ENCODE measurements around the gene FCN3.
"Not testable (repeated sequence)": the region's sequence is repeated elsewhere in the genome, so short reads cannot be mapped to it uniquely, and the experiment has no call there.

FCN3 gene

GRCh38 chr1:27374362-27375086, at the start of gene FCN3:
FCN3 (minus strand) TSS chr1:27374824; CDS start chr1:27374818, 6 bp downstream.
- no peak for DNase-seq (ENCODE audit: low spot score)

- DNase-seq (ENCODE audit: low spot score): no peak
Measured at GRCh38 chr1:27423709-27424108, 49.1 kb upstream of the FCN3 start.

DNA sequence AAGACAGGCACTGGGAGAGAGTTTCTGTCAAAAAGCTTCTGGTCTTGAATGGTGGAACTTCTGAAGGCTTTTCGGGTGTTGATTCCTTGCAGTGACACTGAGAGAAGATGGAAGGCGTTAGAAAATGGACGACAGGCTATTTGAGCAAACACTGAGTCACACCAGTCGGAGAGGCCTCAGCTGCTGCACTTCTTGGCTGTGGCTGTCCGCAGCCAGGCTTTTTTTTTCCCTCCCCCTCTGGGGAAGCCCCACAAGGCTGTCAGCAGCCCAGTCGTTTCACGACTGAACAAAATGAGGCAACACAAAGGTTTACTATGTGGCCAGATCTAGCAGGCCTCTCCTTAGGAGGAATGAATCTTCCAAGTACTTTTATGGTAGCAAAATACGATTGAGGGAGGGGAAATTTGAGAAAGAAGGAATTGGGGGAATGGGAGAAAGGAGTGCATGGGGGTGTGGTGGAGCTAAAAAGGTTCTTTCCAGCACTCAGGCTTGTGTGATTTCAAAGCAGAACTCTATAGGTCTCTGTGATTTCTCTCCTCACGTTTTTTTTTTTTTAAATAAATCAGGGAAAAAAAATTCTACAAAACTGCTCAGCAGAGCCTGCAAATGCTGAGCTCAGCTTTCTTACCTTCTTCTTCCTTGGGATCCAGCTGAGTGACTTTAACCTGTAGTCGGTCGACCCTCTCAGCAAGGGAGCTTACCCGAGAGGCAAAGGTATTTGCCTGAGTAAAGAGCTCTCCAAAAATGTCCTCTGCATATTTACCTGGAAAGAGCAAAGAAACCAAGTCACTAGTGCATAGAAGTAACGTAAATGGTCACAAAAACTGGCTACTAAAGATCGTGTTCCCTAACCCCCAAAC, 43.9 kb upstream of the FCN3 start:
- DNase-seq (ENCODE audit: low spot score): no peak

- DNase-seq (ENCODE audit: low spot score): no peak
Measured at GRCh38 chr1:27417713-27418112, 43.1 kb upstream of the FCN3 start.

GRCh38 chr1:27416387-27417111, 41.9 kb upstream of the FCN3 start:
- peak; percentile 67 for DNase-seq (ENCODE audit: low spot score)

DNA sequence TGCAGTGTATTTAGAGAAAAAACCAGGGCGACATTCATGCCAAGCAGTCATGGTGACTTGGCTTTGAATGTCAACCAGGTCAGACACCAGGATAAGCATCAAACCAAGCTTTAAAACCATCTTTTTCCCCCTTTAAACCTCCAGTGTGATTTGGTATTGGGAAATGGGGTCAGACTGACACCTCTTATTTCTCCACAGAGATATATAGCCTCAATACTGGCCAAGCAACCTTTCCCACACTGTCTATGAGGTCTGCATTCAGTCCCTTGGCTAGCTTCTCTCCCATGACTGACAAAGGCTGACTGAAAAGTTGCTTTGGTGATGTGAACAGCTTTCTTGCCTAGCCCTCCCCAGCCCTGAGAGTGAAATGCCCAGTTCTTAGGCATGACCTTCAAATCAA, 39.5 kb upstream of the FCN3 start:
- no peak for DNase-seq (ENCODE audit: low spot score)

GRCh38 chr1:27413004-27413403, 38.4 kb upstream of the FCN3 start:
- DNase-seq (ENCODE audit: low spot score): no peak

DNA sequence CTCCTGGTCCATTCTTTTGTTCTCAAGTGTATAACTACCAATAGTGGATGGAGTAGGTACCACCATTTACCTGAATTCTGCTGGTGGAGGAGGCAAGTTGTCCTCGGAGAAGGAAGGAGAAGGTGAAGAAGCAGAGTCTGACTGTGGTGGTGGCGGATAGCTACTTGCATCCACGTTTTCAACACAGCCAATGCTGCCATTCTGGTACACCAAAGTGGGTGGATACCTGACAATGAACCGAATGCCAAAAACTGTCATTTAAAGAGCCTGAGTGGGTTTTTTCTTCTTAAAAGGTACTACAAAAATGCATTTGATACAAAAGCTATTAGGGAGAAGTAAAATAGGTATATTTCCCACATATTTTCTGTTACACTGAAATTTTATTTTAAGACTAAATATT, 37.9 kb upstream of the FCN3 start:
- no peak for DNase-seq (ENCODE audit: low spot score)

GRCh38 chr1:27410709-27411108, 36.1 kb upstream of the FCN3 start:
- no peak for DNase-seq (ENCODE audit: low spot score)

GRCh38 chr1:27409669-27410068, 35.0 kb upstream of the FCN3 start:
- DNase-seq (ENCODE audit: low spot score): no peak

DNA sequence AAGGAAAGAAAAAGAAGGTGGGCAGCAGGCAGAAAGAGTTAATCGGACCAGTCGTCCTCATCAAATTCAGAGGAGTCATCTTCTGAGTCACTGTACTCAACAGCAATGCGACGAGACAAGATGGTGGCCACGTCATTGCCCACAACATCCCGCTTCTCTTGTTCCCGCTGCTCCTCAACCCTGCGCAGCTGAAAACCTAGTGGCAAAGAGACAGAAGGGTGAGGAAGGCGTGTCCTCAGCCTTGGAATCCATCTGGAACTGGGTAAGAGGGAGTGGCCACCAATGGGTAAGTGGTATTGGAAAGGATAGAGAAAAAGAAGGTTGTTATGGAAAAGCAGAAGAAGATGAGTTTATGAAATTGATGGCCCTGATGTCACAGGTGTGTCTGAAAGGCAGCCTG, 33.5 kb upstream of the FCN3 start:
- no peak for DNase-seq (ENCODE audit: low spot score)

DNA sequence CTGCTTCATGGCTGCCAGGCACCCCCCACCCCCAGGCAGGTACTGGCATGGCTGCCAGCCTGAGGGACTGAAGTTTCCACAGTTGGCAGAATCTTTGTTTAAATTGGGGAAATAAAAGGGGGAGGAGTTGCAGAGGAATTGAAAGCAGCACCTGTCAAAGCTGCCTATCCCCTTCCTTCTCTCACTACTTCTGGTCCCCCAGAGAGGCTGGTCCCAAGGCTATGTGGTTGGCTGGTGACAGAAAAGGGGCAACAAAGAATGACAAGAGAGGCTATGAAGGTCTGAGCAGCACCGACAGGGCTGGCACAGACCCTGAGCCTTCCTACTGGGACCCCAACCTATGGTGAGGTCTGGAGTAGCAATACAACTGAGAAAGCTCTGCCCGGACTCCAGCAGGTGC, 32.2 kb upstream of the FCN3 start:
- not testable (repeated sequence) for DNase-seq (ENCODE audit: low spot score)

GRCh38 chr1:27406362-27406680, 31.7 kb upstream of the FCN3 start:
- DNase-seq (ENCODE audit: low spot score): no peak

DNA sequence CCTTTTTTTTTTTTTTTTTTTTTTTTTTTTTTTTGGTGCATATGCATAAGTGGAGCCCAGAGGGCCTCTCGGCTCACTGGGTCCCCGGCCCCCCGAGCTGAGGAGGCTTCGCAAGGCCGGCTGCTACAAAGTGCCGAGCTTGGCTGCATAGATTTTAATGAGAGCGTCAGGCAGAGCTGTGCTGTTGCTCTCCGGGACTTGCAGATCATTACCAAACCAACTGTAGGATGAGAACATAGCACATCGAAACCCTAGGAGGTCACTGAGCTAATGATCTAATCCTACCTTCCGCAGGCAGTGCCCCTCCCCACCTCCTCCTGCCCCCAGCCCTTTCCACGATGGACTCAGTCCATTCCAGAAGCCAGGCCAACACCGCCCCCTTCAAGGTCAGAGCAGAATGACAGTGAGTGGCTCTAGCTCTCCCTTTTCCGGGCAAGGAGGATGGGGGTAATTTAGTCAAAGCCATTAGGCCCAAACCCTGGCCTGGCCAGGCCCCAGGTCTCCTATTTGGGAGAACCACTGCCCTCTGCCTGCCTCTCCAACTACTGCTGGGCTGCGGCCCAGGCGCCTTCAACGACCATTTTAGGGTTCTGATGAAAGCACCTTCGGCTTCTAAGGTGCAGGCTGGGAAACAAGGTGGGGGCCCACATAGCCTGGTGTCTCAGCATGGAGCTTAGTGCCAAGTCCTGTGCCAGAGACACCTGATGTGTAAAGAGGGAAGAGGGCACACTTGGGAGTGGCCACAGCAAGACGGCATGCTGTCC, 31.2 kb upstream of the FCN3 start:
- not testable (repeated sequence) for DNase-seq (ENCODE audit: low spot score)

GRCh38 chr1:27405074-27405473, 30.4 kb upstream of the FCN3 start:
- no peak for DNase-seq (ENCODE audit: low spot score)

- DNase-seq (ENCODE audit: low spot score): no peak
Measured at GRCh38 chr1:27403931-27404330, 29.3 kb upstream of the FCN3 start.

- DNase-seq (ENCODE audit: low spot score): no peak
Measured at GRCh38 chr1:27403065-27403726, 28.6 kb upstream of the FCN3 start.

GRCh38 chr1:27402349-27402754, 27.7 kb upstream of the FCN3 start:
- DNase-seq (ENCODE audit: low spot score): peak; percentile 28

- DNase-seq (ENCODE audit: low spot score): no peak
Measured at GRCh38 chr1:27400963-27401341, 26.3 kb upstream of the FCN3 start.

- DNase-seq (ENCODE audit: low spot score): no peak
Measured at GRCh38 chr1:27400082-27400962, 25.7 kb upstream of the FCN3 start.

All from SW480 (cell line).